ENCODE results near the gene TRIM14.

Gene TRIM14

DNA sequence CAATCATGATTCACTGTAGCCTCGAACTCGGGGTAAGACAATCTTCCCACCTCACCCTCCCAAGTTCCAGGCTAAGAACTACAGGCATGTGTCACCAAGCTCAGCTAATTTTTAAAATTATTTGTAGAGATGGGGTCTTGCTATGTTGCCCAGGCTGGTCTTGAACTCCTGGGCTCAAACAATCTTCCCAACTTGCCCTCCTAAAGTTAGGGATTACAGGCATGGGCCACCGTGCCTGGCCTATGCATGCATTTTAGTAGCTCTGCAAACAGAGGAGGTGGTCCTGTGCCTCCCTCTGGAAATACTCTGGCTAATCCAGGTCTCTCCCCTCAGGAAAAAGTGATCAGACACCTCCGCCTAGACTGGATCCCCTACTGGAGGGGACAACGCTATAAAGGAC lies 21.5 kb upstream of the TRIM14 start:
- peaks cover 40% of the 10 kb centered on the region for H3K36me3 ChIP-seq
- no peak for DNase-seq
- H3K9me3 ChIP-seq (ENCODE audit: severe bottlenecking), result no peaks in the 10 kb centered on the region
- TF ChIP-seq, protein P1, sequence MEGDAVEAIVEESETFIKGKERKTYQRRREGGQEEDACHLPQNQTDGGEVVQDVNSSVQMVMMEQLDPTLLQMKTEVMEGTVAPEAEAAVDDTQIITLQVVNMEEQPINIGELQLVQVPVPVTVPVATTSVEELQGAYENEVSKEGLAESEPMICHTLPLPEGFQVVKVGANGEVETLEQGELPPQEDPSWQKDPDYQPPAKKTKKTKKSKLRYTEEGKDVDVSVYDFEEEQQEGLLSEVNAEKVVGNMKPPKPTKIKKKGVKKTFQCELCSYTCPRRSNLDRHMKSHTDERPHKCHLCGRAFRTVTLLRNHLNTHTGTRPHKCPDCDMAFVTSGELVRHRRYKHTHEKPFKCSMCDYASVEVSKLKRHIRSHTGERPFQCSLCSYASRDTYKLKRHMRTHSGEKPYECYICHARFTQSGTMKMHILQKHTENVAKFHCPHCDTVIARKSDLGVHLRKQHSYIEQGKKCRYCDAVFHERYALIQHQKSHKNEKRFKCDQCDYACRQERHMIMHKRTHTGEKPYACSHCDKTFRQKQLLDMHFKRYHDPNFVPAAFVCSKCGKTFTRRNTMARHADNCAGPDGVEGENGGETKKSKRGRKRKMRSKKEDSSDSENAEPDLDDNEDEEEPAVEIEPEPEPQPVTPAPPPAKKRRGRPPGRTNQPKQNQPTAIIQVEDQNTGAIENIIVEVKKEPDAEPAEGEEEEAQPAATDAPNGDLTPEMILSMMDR (IDR thresholded peaks at IDR 0.05; ENCODE audit: low read depth, low read length), result no peak
- no peak overlapping the region for H3K4me3 ChIP-seq (ENCODE audit: low read depth, low read length)
- no peak overlapping the region for H3K27ac ChIP-seq
- H3K27me3 ChIP-seq (ENCODE audit: insufficient read depth, low read depth, severe bottlenecking), result no peaks in the 10 kb centered on the region

DNA sequence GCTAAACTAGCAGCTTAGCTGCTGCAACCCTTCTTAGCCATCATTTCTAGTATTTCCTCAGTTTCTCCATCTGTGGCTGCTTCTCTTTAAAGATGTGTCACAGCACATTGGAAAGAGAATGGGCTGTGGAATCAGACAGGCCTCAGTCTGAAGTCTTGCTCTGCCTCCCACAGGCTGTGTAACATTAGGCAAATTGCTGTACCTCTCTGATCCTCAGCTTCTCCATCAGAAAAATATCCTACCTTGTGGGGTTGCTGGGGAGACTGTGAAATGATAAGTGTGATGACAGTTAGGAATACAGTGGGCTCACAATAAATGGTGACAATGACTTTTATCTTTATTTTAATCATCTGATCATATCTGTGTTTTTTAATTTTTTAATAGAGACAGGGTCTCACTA lies 17.5 kb upstream of the TRIM14 start:
- TF ChIP-seq, protein P1 (IDR thresholded peaks at IDR 0.05; ENCODE audit: low read depth, low read length), result no peak

DNA sequence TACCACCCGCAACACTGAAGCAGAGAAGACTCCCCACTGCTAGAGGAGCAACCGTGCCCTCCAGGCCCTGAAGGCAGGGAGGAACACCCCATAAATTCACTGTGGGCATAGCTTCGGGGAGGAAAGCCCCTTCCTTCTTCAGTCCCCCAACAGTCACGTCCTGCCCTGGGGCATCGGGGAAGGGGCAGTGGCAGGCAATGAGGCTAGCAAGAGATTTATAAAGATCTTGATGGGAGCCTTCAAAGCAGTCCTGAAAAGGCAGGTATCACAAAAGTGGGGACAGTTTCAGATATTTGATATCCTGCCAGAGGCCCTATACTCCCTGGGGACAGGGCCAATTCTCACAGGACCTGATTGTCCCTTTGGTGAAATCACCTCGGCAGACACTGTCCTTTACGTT lies 16.9 kb upstream of the TRIM14 start:
- no peak overlapping the region for H3K4me3 ChIP-seq (ENCODE audit: low read depth, low read length)
- H3K36me3 ChIP-seq, result peaks cover 70% of the 10 kb centered on the region
- DNase-seq, result no peak
- H3K9me3 ChIP-seq (ENCODE audit: severe bottlenecking), result no peaks in the 10 kb centered on the region
- H3K27me3 ChIP-seq (ENCODE audit: insufficient read depth, low read depth, severe bottlenecking), result no peaks in the 10 kb centered on the region
- H3K27ac ChIP-seq, result no peak overlapping the region
- TF ChIP-seq, protein P1 (IDR thresholded peaks at IDR 0.05; ENCODE audit: low read depth, low read length), result no peak

More for the DNA sequence above, 17.5 kb upstream of the TRIM14 start:
- no peaks in the 10 kb centered on the region for H3K27me3 ChIP-seq (ENCODE audit: insufficient read depth, low read depth, severe bottlenecking)
- H3K4me3 ChIP-seq (ENCODE audit: low read depth, low read length), result no peak overlapping the region
- H3K27ac ChIP-seq, result no peak overlapping the region
- no peak for DNase-seq
- no peaks in the 10 kb centered on the region for H3K9me3 ChIP-seq (ENCODE audit: severe bottlenecking)
- peaks cover 67% of the 10 kb centered on the region for H3K36me3 ChIP-seq

DNA sequence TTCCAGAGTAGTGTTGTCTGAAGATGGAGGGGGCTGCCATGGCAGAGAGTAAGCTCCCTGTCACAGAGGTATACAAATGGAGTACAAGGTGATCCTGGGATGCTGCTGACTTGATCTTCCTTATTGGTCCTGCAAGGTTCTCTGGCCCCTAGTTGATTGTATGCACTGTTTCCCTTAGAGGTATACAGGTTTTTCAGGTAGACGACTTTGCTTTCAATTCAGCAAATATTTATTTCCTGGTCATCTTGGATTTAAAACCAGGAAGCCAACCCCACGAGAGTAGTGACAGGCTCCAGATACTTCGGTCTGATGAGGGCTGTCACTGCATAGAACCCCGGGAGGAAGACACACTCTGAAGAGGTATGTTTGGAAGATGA lies 16.5 kb upstream of the TRIM14 start:
- TF ChIP-seq, protein P1 (IDR thresholded peaks at IDR 0.05; ENCODE audit: low read depth, low read length), result no peak
- H3K36me3 ChIP-seq, result peaks cover 73% of the 10 kb centered on the region
- H3K27me3 ChIP-seq (ENCODE audit: insufficient read depth, low read depth, severe bottlenecking), result no peaks in the 10 kb centered on the region
- no peak for DNase-seq
- no peaks in the 10 kb centered on the region for H3K9me3 ChIP-seq (ENCODE audit: severe bottlenecking)
- H3K27ac ChIP-seq, result no peak overlapping the region
- no peak overlapping the region for H3K4me3 ChIP-seq (ENCODE audit: low read depth, low read length)

DNA sequence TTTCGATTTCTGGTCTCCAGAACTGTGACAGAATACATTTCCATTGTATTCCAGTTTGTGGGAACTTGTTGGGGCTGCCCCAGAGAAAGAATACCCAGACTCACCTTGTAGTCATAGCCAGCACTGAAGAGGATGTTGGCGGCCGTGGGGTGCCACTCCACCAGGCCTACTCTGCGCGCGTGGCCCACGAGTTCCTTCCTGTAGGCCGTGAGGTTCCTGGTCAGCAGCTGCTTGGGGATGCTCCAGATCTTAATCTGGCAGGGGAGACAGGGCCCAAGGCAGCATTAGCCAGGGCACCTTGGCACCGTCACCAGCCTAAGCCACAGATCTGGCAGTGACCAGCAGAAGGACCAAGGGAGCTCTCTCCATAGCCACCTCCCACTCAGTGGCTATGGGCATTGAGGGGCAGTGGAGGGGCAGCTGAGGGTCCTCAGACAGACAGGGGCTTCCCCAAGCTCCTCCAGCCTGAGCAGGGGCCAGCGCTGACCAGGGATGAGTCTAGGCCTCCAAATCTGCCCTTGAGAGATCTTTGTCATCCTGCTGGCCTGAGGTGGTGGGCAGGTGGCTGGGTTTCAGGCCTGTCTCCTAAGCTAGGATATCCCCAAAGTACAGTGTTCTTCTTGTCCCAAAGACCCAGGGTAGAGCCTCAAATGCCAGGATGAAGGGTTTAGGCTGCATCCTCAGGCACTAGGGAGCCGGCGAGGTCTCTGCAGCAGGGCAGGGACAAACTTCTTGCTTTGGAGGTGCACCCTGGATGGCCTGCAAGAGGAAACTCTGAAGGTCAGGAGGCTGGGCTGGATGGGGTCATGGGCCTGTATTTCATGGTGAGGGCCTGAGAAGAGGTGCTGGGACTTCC lies 15.9 kb upstream of the TRIM14 start:
- TF ChIP-seq, protein P1 (IDR thresholded peaks at IDR 0.05; ENCODE audit: low read depth, low read length), result no peak
- no peaks in the 10 kb centered on the region for H3K27me3 ChIP-seq (ENCODE audit: insufficient read depth, low read depth, severe bottlenecking)
- DNase-seq, result no peak
- no peak overlapping the region for H3K4me3 ChIP-seq (ENCODE audit: low read depth, low read length)
- peaks cover 76% of the 10 kb centered on the region for H3K36me3 ChIP-seq
- no peak overlapping the region for H3K27ac ChIP-seq
- no peaks in the 10 kb centered on the region for H3K9me3 ChIP-seq (ENCODE audit: severe bottlenecking)

Data from WERI-Rb-1 (cell line).